GM12878 (cell line): ENCODE data around the gene GABRB2.

Experiments used
- BMI1 ChIP-seq: fragments of 450-650 bp; IDR thresholded peaks from 2 replicates; pipeline ENCODE4 v1.6.1; 2016; ENCODE audit warnings: mild to moderate bottlenecking, moderate library complexity, borderline replicate concordance
- JUND ChIP-seq: IDR thresholded peaks from 2 replicates; pipeline ENCODE4 v1.6.1; 2012; ENCODE audit warnings: low read depth, mild to moderate bottlenecking, low read length, improper control_type of control experiment, moderate library complexity

DNA sequence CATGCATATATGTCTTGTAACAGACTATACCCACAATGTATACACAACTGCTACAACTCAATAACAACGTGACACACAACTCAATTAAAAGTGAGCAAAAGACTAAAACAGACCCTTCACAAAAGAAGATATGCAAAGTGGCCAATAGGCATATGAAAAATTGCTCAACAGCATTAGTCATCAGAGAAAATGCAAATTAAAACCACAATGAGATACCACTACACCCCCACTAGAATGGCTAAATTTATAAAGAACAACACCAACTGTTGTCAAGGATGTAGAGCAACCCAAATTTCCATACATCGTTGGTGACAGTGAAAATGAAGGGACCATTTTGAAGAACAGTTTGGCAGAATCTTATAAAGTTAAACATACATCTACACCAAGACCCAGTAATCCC lies 38.9 kb downstream of the GABRB2 start:
- no peak for TF ChIP-seq JUND
- no peak for TF ChIP-seq BMI1
